ENCODE measurements around the gene TBX1. TPM values are rescaled to one million over a fixed set of nuclear protein-coding genes. Genes with fewer than 3 reads are reported as not detected.

TBX1 gene
- total and polyA plus RNA-seq, 2 of the 13 experiments (the other 11 are each of a cell fraction or from before 2014, with no cell fraction given): not detected

- TF ChIP-seq EEA1 (CRISPR knock-in tag; IDR thresholded peaks at IDR 0.05; ENCODE audit: borderline replicate concordance): no peak
- no peak for TF ChIP-seq FOXA1 (IDR thresholded peaks at IDR 0.05)
- TF ChIP-seq FOXA1 (CRISPR knock-in tag; IDR thresholded peaks at IDR 0.05): no peak
- TF ChIP-seq ZNF557 (CRISPR knock-in tag; IDR thresholded peaks at IDR 0.05): no peak
- no peak for TF ChIP-seq TAF15 (IDR thresholded peaks at IDR 0.05; ENCODE audit: low read depth, low read length, poor library complexity, severe bottlenecking)
- TF ChIP-seq PAWR (CRISPR knock-in tag; IDR thresholded peaks at IDR 0.05; ENCODE audit: borderline replicate concordance): no peak
- no peak for TF ChIP-seq ZFP37 (CRISPR knock-in tag; IDR thresholded peaks at IDR 0.05; ENCODE audit: borderline replicate concordance)
- TF ChIP-seq, protein P1, sequence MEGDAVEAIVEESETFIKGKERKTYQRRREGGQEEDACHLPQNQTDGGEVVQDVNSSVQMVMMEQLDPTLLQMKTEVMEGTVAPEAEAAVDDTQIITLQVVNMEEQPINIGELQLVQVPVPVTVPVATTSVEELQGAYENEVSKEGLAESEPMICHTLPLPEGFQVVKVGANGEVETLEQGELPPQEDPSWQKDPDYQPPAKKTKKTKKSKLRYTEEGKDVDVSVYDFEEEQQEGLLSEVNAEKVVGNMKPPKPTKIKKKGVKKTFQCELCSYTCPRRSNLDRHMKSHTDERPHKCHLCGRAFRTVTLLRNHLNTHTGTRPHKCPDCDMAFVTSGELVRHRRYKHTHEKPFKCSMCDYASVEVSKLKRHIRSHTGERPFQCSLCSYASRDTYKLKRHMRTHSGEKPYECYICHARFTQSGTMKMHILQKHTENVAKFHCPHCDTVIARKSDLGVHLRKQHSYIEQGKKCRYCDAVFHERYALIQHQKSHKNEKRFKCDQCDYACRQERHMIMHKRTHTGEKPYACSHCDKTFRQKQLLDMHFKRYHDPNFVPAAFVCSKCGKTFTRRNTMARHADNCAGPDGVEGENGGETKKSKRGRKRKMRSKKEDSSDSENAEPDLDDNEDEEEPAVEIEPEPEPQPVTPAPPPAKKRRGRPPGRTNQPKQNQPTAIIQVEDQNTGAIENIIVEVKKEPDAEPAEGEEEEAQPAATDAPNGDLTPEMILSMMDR (CRISPR knock-in tag; IDR thresholded peaks at IDR 0.05): peak; percentile 80
- TF ChIP-seq, protein P2, sequence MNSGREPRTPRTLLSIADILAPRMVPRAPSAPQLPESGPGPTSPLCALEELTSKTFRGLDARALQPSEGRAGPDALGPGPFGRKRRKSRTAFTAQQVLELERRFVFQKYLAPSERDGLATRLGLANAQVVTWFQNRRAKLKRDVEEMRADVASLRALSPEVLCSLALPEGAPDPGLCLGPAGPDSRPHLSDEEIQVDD (CRISPR knock-in tag; IDR thresholded peaks at IDR 0.05; ENCODE audit: borderline replicate concordance): no peak
- TF ChIP-seq, protein P3, sequence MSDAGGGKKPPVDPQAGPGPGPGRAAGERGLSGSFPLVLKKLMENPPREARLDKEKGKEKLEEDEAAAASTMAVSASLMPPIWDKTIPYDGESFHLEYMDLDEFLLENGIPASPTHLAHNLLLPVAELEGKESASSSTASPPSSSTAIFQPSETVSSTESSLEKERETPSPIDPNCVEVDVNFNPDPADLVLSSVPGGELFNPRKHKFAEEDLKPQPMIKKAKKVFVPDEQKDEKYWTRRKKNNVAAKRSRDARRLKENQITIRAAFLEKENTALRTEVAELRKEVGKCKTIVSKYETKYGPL (CRISPR knock-in tag; IDR thresholded peaks at IDR 0.05): no peak
- peak; percentile 28; the same call in 1 of the 2 replicates for TF ChIP-seq ZNF225 (CRISPR knock-in tag; IDR thresholded peaks at IDR 0.05)
- 0 out of 2 replicates have a peak, but pooled peaks have one; percentile 16 for TF ChIP-seq ZGPAT (CRISPR knock-in tag; IDR thresholded peaks at IDR 0.05)
- TF ChIP-seq, protein P4, sequence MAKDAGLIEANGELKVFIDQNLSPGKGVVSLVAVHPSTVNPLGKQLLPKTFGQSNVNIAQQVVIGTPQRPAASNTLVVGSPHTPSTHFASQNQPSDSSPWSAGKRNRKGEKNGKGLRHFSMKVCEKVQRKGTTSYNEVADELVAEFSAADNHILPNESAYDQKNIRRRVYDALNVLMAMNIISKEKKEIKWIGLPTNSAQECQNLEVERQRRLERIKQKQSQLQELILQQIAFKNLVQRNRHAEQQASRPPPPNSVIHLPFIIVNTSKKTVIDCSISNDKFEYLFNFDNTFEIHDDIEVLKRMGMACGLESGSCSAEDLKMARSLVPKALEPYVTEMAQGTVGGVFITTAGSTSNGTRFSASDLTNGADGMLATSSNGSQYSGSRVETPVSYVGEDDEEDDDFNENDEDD (CRISPR knock-in tag; IDR thresholded peaks at IDR 0.05; ENCODE audit: borderline replicate concordance): peak; percentile 67; the same call in 1 of the 2 replicates
- peak; percentile 47 for TF ChIP-seq SP5 (CRISPR knock-in tag; IDR thresholded peaks at IDR 0.05; ENCODE audit: borderline replicate concordance, low read depth)
- no peak for TF ChIP-seq CBX5 (CRISPR knock-in tag; IDR thresholded peaks at IDR 0.05; ENCODE audit: borderline replicate concordance)
Observed at GRCh38 chr22:19717691-19718455, 42.7 kb upstream of the TBX1 start (continued).
